K562 treated with DMSO at 1 percent for 4 hours (cell line): Measurements from ENCODE around the gene GALNT4. TPM values are rescaled to one million over a fixed set of nuclear protein-coding genes. Genes with fewer than 3 reads are reported as not detected.

Experiments
- total RNA-seq: library from RNA; unstranded; fragments of 300-600 nt; gene quantifications from 2 replicates; pipeline ENCODE4 v1.2.3, GENCODE V29; 2022; ENCODE audit not compliant: insufficient read depth

GALNT4 gene
- total RNA-seq = 1.7 and 2.0 TPM in 2 replicates

GRCh38 chr12:89524541-89525304 lies at the start of gene GALNT4:
GALNT4 (minus strand) TSS chr12:89524796; CDS start chr12:89524549, 247 bp downstream.

DNA sequence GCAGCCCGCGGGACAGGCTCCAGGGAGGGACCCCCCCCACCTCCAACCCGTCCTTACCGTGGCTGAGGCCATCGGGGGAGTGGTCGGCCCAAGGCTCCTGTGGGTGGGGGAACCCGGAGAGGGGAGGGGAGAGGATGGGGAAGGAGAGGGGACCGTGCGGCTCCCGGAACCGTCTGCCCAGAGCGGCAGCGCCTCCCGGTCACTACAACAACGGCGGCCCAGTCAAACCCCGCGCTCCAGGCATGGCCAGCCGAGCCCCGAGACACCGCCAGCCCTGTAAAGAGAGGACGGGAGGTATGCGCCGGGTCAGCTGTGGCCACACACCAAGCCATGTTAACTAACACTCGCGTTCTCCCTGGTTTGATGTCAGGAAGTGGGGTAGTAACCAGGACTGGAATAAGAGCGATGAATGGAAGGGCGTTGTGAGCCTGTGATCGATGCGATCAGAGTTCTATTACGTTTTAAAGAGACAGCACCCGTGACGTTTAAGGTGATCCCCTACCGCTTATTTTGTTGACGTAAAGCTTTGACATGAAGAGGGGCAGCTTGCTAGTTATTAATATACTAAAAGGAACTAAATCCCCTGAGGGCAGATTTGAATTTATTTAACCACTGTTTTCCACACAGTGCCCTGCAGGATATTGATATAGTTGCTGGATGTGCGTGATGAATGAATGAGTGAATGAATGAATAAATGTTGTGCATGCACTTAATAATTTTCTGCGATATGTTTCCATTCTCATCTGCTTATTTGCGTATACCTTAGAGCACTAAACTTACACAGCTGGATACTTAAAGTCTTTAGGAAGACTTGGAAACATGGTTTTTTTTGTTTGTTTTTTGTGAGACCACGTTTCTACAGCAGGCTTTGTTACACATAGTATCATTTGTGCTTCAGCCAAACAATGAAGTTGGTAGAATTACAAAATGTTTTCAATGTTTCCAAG lies 1.5 kb upstream of the GALNT4 start, which contains the start of gene POC1B:
Gene POC1B (minus strand): TSS at position 224 of the 947 bp plus-strand sequence. CDS start 152 bp downstream, at position 72.

Other genes with a start within 250 kb of the GALNT4 start
- gene DUSP6, start 172.3 kb downstream of the GALNT4 start, total RNA-seq = not detected in 2 replicates
- gene POC1B, start 1.3 kb upstream of the GALNT4 start, total RNA-seq = 8.1 and 11.2 TPM in 2 replicates
- gene ATP2B1, start 184.0 kb upstream of the GALNT4 start, total RNA-seq = 12.3 and 16.4 TPM in 2 replicates